GM23338 (cell line): ENCODE data around the gene PAEP.

Experiments used
- CREB1 ChIP-seq: fragments of 250-450 bp; sonication (Bioruptor Pico); IDR thresholded peaks from 2 replicates; pipeline ENCODE4 v1.5.0; 2020; ENCODE audit warnings: low read depth, mild to moderate bottlenecking, moderate library complexity
- CTCF ChIP-seq, 2 experiments: fragments of 200-600 bp in 1 of 2; sonication (generic) in 1 of 2; conservative IDR thresholded peaks; 2 replicates each; pipeline versions ENCODE4 v1.5.1 to v1.6.1; 2016 to 2017; ENCODE audit warnings: antibody characterized with exemption in 2 of 2, low read depth in 2 of 2, mild to moderate bottlenecking in 2 of 2, moderate library complexity in 1 of 2
- ETS1 ChIP-seq: IDR thresholded peaks from 2 replicates; pipeline ENCODE4 v1.6.1; 2016; ENCODE audit warnings: antibody characterized with exemption
- EZH2 ChIP-seq: fragments of 200-600 bp; sonication (generic); IDR thresholded peaks from one replicate; pipeline ENCODE4 v1.8.0; 2017; ENCODE audit warnings: antibody characterized with exemption, mild to moderate bottlenecking, low read depth; ENCODE audit not compliant: unreplicated experiment
- EZH2phosphoT487 ChIP-seq: fragments of 200-600 bp; sonication (generic); IDR thresholded peaks from one replicate; pipeline ENCODE4 v1.8.1; 2018; ENCODE audit warnings: antibody characterized with exemption; ENCODE audit not compliant: unreplicated experiment
- JUNB ChIP-seq: IDR thresholded peaks from one replicate; pipeline ENCODE4 v1.6.1; 2016; ENCODE audit warnings: antibody characterized with exemption; ENCODE audit not compliant: unreplicated experiment
- NANOG ChIP-seq: IDR thresholded peaks from 2 replicates; pipeline ENCODE4 v1.6.1; 2016; ENCODE audit warnings: antibody characterized with exemption, borderline replicate concordance
- POLR2AphosphoS5 ChIP-seq: IDR thresholded peaks from 2 replicates; pipeline ENCODE4 v1.6.1; 2016; ENCODE audit warnings: antibody characterized with exemption, low read depth
- REST ChIP-seq: IDR thresholded peaks from one replicate; pipeline ENCODE4 v1.6.1; 2018; ENCODE audit warnings: antibody characterized with exemption; ENCODE audit not compliant: unreplicated experiment
- STAT1 ChIP-seq: IDR thresholded peaks from one replicate; pipeline ENCODE4 v1.6.1; 2016; ENCODE audit warnings: antibody characterized with exemption; ENCODE audit not compliant: unreplicated experiment
- ZNF114 ChIP-seq: fragments of 250-450 bp; sonication (Bioruptor Pico); IDR thresholded peaks from 2 replicates; pipeline ENCODE4 v1.5.0; 2020; ENCODE audit warnings: mild to moderate bottlenecking, moderate library complexity
- ZNF331 ChIP-seq: fragments of 250-450 bp; sonication (Bioruptor Pico); IDR thresholded peaks from 2 replicates; pipeline ENCODE4 v1.5.0; 2020; ENCODE audit warnings: low read depth, mild to moderate bottlenecking, moderate library complexity
- ZNF462 ChIP-seq: fragments of 250-450 bp; sonication (Bioruptor Pico); IDR thresholded peaks from 2 replicates; pipeline ENCODE4 v1.5.0; 2020; ENCODE audit warnings: mild to moderate bottlenecking, moderate library complexity

- no peak for TF ChIP-seq CTCF (conservative IDR thresholded peaks at IDR 0.05; ENCODE audit: low read depth in 2 of 2)
- no peak for TF ChIP-seq EZH2
- TF ChIP-seq STAT1 = no peak
- no peak for TF ChIP-seq POLR2AphosphoS5
- no peak for TF ChIP-seq ZNF331 (CRISPR knock-in tag)
- no peak for TF ChIP-seq EZH2phosphoT487
- TF ChIP-seq JUNB = no peak
- TF ChIP-seq REST = no peak
- no peak for TF ChIP-seq ZNF114 (CRISPR knock-in tag)
- TF ChIP-seq ETS1 = no peak
- no peak for TF ChIP-seq CREB1 (CRISPR knock-in tag)
- TF ChIP-seq ZNF462 (CRISPR knock-in tag) = no peak
- no peak for TF ChIP-seq NANOG
These were observed 49.8 kb downstream of the PAEP start for GRCh38 chr9:135611142-135611874.
